Mucosa of rectum (tissue), 2 donors: ENCODE results near the gene LRRTM4.

Experiments
- H3K27ac ChIP-seq, 2 donors: one replicate each; pipeline ENCODE4 v1.7.0; 2013; ENCODE audit warnings: inconsistent platforms in 2 of 2, low read depth in 2 of 2, low read length in 2 of 2
- H3K27me3 ChIP-seq, 2 donors: one replicate each; pipeline ENCODE4 v1.7.0; 2013; ENCODE audit warnings: low read length in 2 of 2; ENCODE audit not compliant: control insufficient read depth in 2 of 2, insufficient read depth in 2 of 2
- H3K36me3 ChIP-seq, 2 donors: one replicate each; pipeline ENCODE4 v1.7.0; 2013; ENCODE audit warnings: low read length in 2 of 2; ENCODE audit not compliant: control insufficient read depth in 2 of 2, insufficient read depth in 2 of 2
- H3K4me1 ChIP-seq, 2 donors: one replicate each; pipeline ENCODE4 v1.7.0; 2013; ENCODE audit warnings: low read length in 2 of 2, mild to moderate bottlenecking in 1 of 2; ENCODE audit not compliant: control insufficient read depth in 2 of 2, insufficient read depth in 2 of 2
- H3K4me3 ChIP-seq, 2 donors: one replicate each; pipeline ENCODE4 v1.7.0; 2013; ENCODE audit warnings: low read length in 2 of 2
- H3K9ac ChIP-seq, 2 donors: one replicate each; pipeline ENCODE4 v1.7.0; 2013; ENCODE audit warnings: low read length in 2 of 2, low read depth in 1 of 2, mild to moderate bottlenecking in 1 of 2
- H3K9me3 ChIP-seq, 2 donors: one replicate each; pipeline ENCODE4 v1.7.0; 2013; ENCODE audit warnings: low read length in 2 of 2; ENCODE audit not compliant: control insufficient read depth in 2 of 2
- donor health status: healthy.
- donor health status: Normal muscosa, but diverticular disease.

Gene LRRTM4

GRCh38 chr2:77336013-77336412 is 186.2 kb downstream of the LRRTM4 start:
- H3K9me3 ChIP-seq = no peaks in the 10 kb centered on the region
- no peaks in the 10 kb centered on the region for H3K27me3 ChIP-seq
- no peak overlapping the region for H3K9ac ChIP-seq
- no peak overlapping the region for H3K4me3 ChIP-seq
- no peak overlapping the region for H3K27ac ChIP-seq
- H3K4me1 ChIP-seq = no peaks in the 10 kb centered on the region
- H3K36me3 ChIP-seq = no peaks in the 10 kb centered on the region

GRCh38 chr2:77328134-77328931 is 193.8 kb downstream of the LRRTM4 start:
- no peak overlapping the region for H3K27ac ChIP-seq
- H3K9me3 ChIP-seq = no peaks in the 10 kb centered on the region
- no peak overlapping the region for H3K4me3 ChIP-seq
- H3K4me1 ChIP-seq = no peaks in the 10 kb centered on the region
- H3K36me3 ChIP-seq = no peaks in the 10 kb centered on the region
- H3K27me3 ChIP-seq = no peaks in the 10 kb centered on the region
- no peak overlapping the region for H3K9ac ChIP-seq

GRCh38 chr2:77325395-77325794 is 196.8 kb downstream of the LRRTM4 start:
- no peak overlapping the region for H3K27ac ChIP-seq
- H3K4me3 ChIP-seq = no peak overlapping the region
- H3K36me3 ChIP-seq = no peaks in the 10 kb centered on the region
- H3K27me3 ChIP-seq = no peaks in the 10 kb centered on the region
- no peaks in the 10 kb centered on the region for H3K4me1 ChIP-seq
- H3K9me3 ChIP-seq = no peaks in the 10 kb centered on the region
- H3K9ac ChIP-seq = no peak overlapping the region

GRCh38 chr2:77322431-77322830 is 199.7 kb downstream of the LRRTM4 start:
- Histone ChIP-seq H3K9me3 (no peaks in the 10 kb centered on the region), H3K27me3 (no peaks in the 10 kb centered on the region), H3K27ac (no peak overlapping the region), H3K9ac (no peak overlapping the region), H3K36me3 (no peaks in the 10 kb centered on the region), H3K4me3 (no peak overlapping the region), H3K4me1 (no peaks in the 10 kb centered on the region)

- H3K4me3 ChIP-seq = no peak overlapping the region
- no peaks in the 10 kb centered on the region for H3K36me3 ChIP-seq
Observed at GRCh38 chr2:77314721-77315120, 207.5 kb downstream of the LRRTM4 start.

GRCh38 chr2:77310416-77310815 is 211.8 kb downstream of the LRRTM4 start:
- Histone ChIP-seq H3K9me3 (no peaks in the 10 kb centered on the region), H3K9ac (no peak overlapping the region), H3K27me3 (no peaks in the 10 kb centered on the region), H3K36me3 (no peaks in the 10 kb centered on the region), H3K27ac (no peak overlapping the region), H3K4me3 (no peak overlapping the region), H3K4me1 (no peaks in the 10 kb centered on the region)

More at GRCh38 chr2:77314721-77315120, 207.5 kb downstream of the LRRTM4 start:
- H3K9ac ChIP-seq = no peak overlapping the region
- H3K27me3 ChIP-seq = no peaks in the 10 kb centered on the region
- H3K4me1 ChIP-seq = no peaks in the 10 kb centered on the region
- no peaks in the 10 kb centered on the region for H3K9me3 ChIP-seq
- no peak overlapping the region for H3K27ac ChIP-seq

GRCh38 chr2:77309725-77310124 is 212.5 kb downstream of the LRRTM4 start:
- Histone ChIP-seq H3K9me3 (no peaks in the 10 kb centered on the region), H3K27ac (no peak overlapping the region), H3K27me3 (no peaks in the 10 kb centered on the region), H3K4me3 (no peak overlapping the region), H3K36me3 (no peaks in the 10 kb centered on the region), H3K4me1 (no peaks in the 10 kb centered on the region), H3K9ac (no peak overlapping the region)

- Histone ChIP-seq H3K4me1 (no peaks in the 10 kb centered on the region), H3K9ac (no peak overlapping the region), H3K4me3 (no peak overlapping the region), H3K27me3 (no peaks in the 10 kb centered on the region), H3K36me3 (no peaks in the 10 kb centered on the region), H3K27ac (no peak overlapping the region), H3K9me3 (no peaks in the 10 kb centered on the region)
Observed at GRCh38 chr2:77301441-77301840, 220.7 kb downstream of the LRRTM4 start.

- no peaks in the 10 kb centered on the region for H3K9me3 ChIP-seq
- no peak overlapping the region for H3K9ac ChIP-seq
- no peaks in the 10 kb centered on the region for H3K27me3 ChIP-seq
- no peak overlapping the region for H3K27ac ChIP-seq
- H3K4me3 ChIP-seq = no peak overlapping the region
- no peaks in the 10 kb centered on the region for H3K36me3 ChIP-seq
- no peaks in the 10 kb centered on the region for H3K4me1 ChIP-seq
Observed at GRCh38 chr2:77296791-77297190, 225.4 kb downstream of the LRRTM4 start.

GRCh38 chr2:77294474-77294873 is 227.7 kb downstream of the LRRTM4 start:
- H3K4me1 ChIP-seq = no peaks in the 10 kb centered on the region
- no peaks in the 10 kb centered on the region for H3K27me3 ChIP-seq
- H3K4me3 ChIP-seq = no peak overlapping the region
- no peak overlapping the region for H3K27ac ChIP-seq
- no peaks in the 10 kb centered on the region for H3K9me3 ChIP-seq
- H3K36me3 ChIP-seq = no peaks in the 10 kb centered on the region
- no peak overlapping the region for H3K9ac ChIP-seq
